K562 (cell line): ENCODE measurements around the gene MTERF4. TPM values are rescaled to one million over a fixed set of nuclear protein-coding genes. Genes with fewer than 3 reads are reported as not detected.

ENCODE experiments used
- ATAC-seq: fragments of 200-7000 bp; cut with Tn5 transposase; 3 replicates; pipeline ENCODE4 v1.9.1; 2020; ENCODE audit warnings: moderate library complexity
- BruUV-seq: library from RNA; stranded (reverse); fragments of 400-500 nt; replicated peaks from 2 replicates; lab custom pipeline; 2021; lab: Mats Ljungman, UMichigan
- CTCF ChIA-PET: fragments of 300-600 bp; formaldehyde crosslinking; extraction: SDS; loops from one replicate; lab custom pipeline; 2021; ENCODE audit warnings: low intra/inter-chr PET ratio; lab: Yijun Ruan, JAX
- POLR2A ChIA-PET: fragments of 300-600, 350-650 bp; sonication (Branson Sonifier 250); formaldehyde crosslinking; extraction: SDS; loops from one replicate; lab custom pipeline; 2021; ENCODE audit warnings: antibody characterized with exemption, inconsistent platforms; lab: Yijun Ruan, JAX
- DNase-seq, 4 experiments: peaks; one replicate each; pipeline versions ENCODE4 v3.0.0 to v3.0.0-alpha.2; 2011 to 2018; ENCODE audit warnings: low spot score in 3 of 4, mixed read lengths in 3 of 4; ENCODE audit errors: extremely low read depth in 1 of 4
- FAIRE-seq: peaks from 2 replicates; lab custom pipeline; 2011; peaks lifted over from hg19 to GRCh38; lab: Jason Lieb, UNC
- H2AFZ ChIP-seq: 2 replicates; pipeline ENCODE4 v1.6.0; 2011; ENCODE audit warnings: low read depth, low read length, control low read depth, inconsistent platforms
- H3K27ac ChIP-seq: fragments of 200-600 bp; 3 replicates; pipeline ENCODE4 v1.8.0; 2011; ENCODE audit warnings: low read depth, mild to moderate bottlenecking, control low read depth, inconsistent platforms, low read length, moderate library complexity, mixed read lengths; ENCODE audit errors: extremely low read depth
- H3K27me3 ChIP-seq, 2 experiments: fragments of 300-600 bp in 1 of 2; 2 replicates in 1 of 2; 3 replicates in 1 of 2; pipeline versions ENCODE4 v1.6.0 to v1.8.0; 2011; ENCODE audit warnings: inconsistent platforms in 2 of 2, low read length in 2 of 2, mild to moderate bottlenecking in 1 of 2, mixed read lengths in 1 of 2, moderate library complexity in 1 of 2; ENCODE audit not compliant: control insufficient read depth in 2 of 2, insufficient read depth in 2 of 2
- H3K36me3 ChIP-seq: fragments of 300-600 bp; 3 replicates; pipeline ENCODE4 v1.8.0; 2011; ENCODE audit warnings: mild to moderate bottlenecking, low read length, inconsistent platforms; ENCODE audit not compliant: control insufficient read depth, insufficient read depth
- H3K4me1 ChIP-seq, 2 experiments: fragments of 200-600 bp in 1 of 2; replicated peaks in 1 of 2; 2 replicates in 1 of 2; 3 replicates in 1 of 2; pipeline versions ENCODE4 v1.5.1 to v1.8.0; 2011; ENCODE audit warnings: inconsistent platforms in 2 of 2, low read length in 2 of 2, mild to moderate bottlenecking in 1 of 2, mixed read lengths in 1 of 2, moderate library complexity in 1 of 2; ENCODE audit not compliant: control insufficient read depth in 2 of 2, insufficient read depth in 2 of 2
- H3K4me2 ChIP-seq: 2 replicates; pipeline ENCODE4 v1.6.1; 2011; ENCODE audit warnings: low read length, control low read depth, inconsistent platforms, mixed read lengths; ENCODE audit not compliant: insufficient read depth
- H3K4me3 ChIP-seq: fragments of 200-600 bp; sonication (generic), shearing (Covaris generic); 2 replicates; pipeline ENCODE4 v1.5.1; 2016; ENCODE audit warnings: control low read depth, inconsistent platforms
- H3K79me2 ChIP-seq: fragments of 200-600 bp; 3 replicates; pipeline ENCODE4 v1.8.0; 2011; ENCODE audit warnings: low read length, inconsistent platforms; ENCODE audit not compliant: control insufficient read depth, insufficient read depth
- H3K9ac ChIP-seq, 2 experiments: 2 replicates each; pipeline versions ENCODE4 v1.6.0 to v1.6.1; 2011; ENCODE audit warnings: low read depth in 2 of 2, low read length in 2 of 2, control low read depth in 1 of 2, inconsistent platforms in 1 of 2, mild to moderate bottlenecking in 1 of 2, mixed read lengths in 1 of 2; ENCODE audit not compliant: insufficient read depth in 1 of 2
- H3K9me1 ChIP-seq: one replicate; pipeline ENCODE4 v1.6.0; 2011; ENCODE audit warnings: inconsistent platforms, mild to moderate bottlenecking, low read length, moderate library complexity; ENCODE audit not compliant: control insufficient read depth, insufficient read depth
- H3K9me3 ChIP-seq: replicated peaks from 2 replicates; pipeline ENCODE4 v1.5.1; 2011; ENCODE audit warnings: low read depth, low read length, inconsistent platforms; ENCODE audit not compliant: control insufficient read depth, insufficient read depth
- H4K20me1 ChIP-seq: replicated peaks from 2 replicates; pipeline ENCODE4 v1.6.1; 2011; ENCODE audit warnings: low read length, inconsistent platforms, mixed read lengths; ENCODE audit not compliant: control insufficient read depth, insufficient read depth
- ATF7 ChIP-seq: fragments of 450-650 bp; IDR thresholded peaks from 2 replicates; pipeline ENCODE4 v1.7.1; 2014; ENCODE audit warnings: mild to moderate bottlenecking, moderate library complexity
- CBX2 ChIP-seq: fragments of 200-600 bp; sonication (generic); IDR thresholded peaks from one replicate; pipeline ENCODE4 v1.6.1; 2012; ENCODE audit warnings: mild to moderate bottlenecking, low read length, inconsistent platforms; ENCODE audit not compliant: insufficient read depth, poor library complexity, severe bottlenecking
- CHD7 ChIP-seq: fragments of 200-600 bp; sonication (generic); IDR thresholded peaks from one replicate; pipeline ENCODE4 v1.6.1; 2012; ENCODE audit warnings: mild to moderate bottlenecking, low read depth, low read length, inconsistent platforms
- FOXJ2 ChIP-seq: fragments of 200-800 bp; sonication (Bioruptor generic); IDR thresholded peaks from 2 replicates; pipeline ENCODE4 v1.6.1; 2016; ENCODE audit warnings: missing genetic modification characterization, missing compliant biosample characterization
- HDAC8 ChIP-seq: fragments of 450-650 bp; IDR thresholded peaks from 2 replicates; pipeline ENCODE4 v1.6.1; 2016; ENCODE audit warnings: mild to moderate bottlenecking, missing genetic modification characterization, moderate library complexity, missing compliant biosample characterization
- MCM5 ChIP-seq: fragments of 450-650 bp; IDR thresholded peaks from 2 replicates; pipeline ENCODE4 v1.6.1; 2016; ENCODE audit warnings: low read depth
- SREBF2 ChIP-seq: sonication (generic); formaldehyde crosslinking; IDR thresholded peaks from 2 replicates; pipeline ENCODE4 v1.4.0; 2020; ENCODE audit warnings: mild to moderate bottlenecking, missing genetic modification reagents
- ZNF668 ChIP-seq: fragments of 250-450 bp; sonication (Bioruptor Pico); IDR thresholded peaks from 2 replicates; pipeline ENCODE4 v1.8.0; 2022; ENCODE audit warnings: mild to moderate bottlenecking, inconsistent platforms
- WGBS: fragments of 100-300 bp; shearing (Covaris generic); methylation state at CpG from one replicate; pipeline ENCODE4 v1.1.6; 2016; ENCODE audit warnings: low coverage, mixed read lengths; ENCODE audit not compliant: insufficient coverage; ENCODE audit errors: missing lambda C conversion rate; 5-methylcytosine and 5-hydroxymethylcytosine counted together
- in situ Hi-C: fragments of 300-500 bp; cut with MboI; formaldehyde crosslinking; loops from 4 replicates; pipeline ENCODE4 v1.15.0; 2018; ENCODE audit warnings: inconsistent platforms, mixed read lengths
- intact Hi-C: fragments of 100-400 bp; cut with micrococcal nuclease; formaldehyde crosslinking; loops from 2 replicates; pipeline ENCODE4 v1.14.2; 2022
- polyA plus RNA-seq, 8 experiments: library from polyadenylated mRNA; depleted of rRNA in 4 of 8; stranded (reverse) in 5 of 8; unstranded in 3 of 8; fragments of >200 nt; fragmentation: Nextera tagmentation in 2 of 8; fragmentation: Illumina TruSeq in 1 of 8; extraction: Ambion mirVana in 2 of 8; extraction: Trizol in 1 of 8; gene quantifications; 2 replicates each; pipeline versions ENCODE4 v1.2.1 to v1.2.3, GENCODE V29; 2011 to 2014; ENCODE audit warnings: inconsistent platforms in 1 of 8, missing spikeins in 1 of 8
- total RNA-seq, 7 experiments: library from RNA; depleted of rRNA in 6 of 7; stranded (reverse); fragments of >200 nt in 6 of 7; fragmentation: Illumina TruSeq in 2 of 7; extraction: Trizol in 2 of 7; gene quantifications; 2 replicates each; pipeline versions ENCODE4 v1.2.1 to v1.2.3, GENCODE V29; 2011 to 2021; ENCODE audit warnings: low replicate concordance in 1 of 7
- TF ChIP-seq, protein P1 (sequence below): fragments of 250-450 bp; sonication (Bioruptor Pico); IDR thresholded peaks from 2 replicates; pipeline ENCODE4 v1.8.0; 2022; ENCODE audit warnings: inconsistent platforms

Gene MTERF4
- total and polyA plus RNA-seq, 9 of the 15 experiments (the other 6 are each of a cell fraction or from before 2014, with no cell fraction given) = 15.3 to 29.6 (median 21.2) TPM

DNA sequence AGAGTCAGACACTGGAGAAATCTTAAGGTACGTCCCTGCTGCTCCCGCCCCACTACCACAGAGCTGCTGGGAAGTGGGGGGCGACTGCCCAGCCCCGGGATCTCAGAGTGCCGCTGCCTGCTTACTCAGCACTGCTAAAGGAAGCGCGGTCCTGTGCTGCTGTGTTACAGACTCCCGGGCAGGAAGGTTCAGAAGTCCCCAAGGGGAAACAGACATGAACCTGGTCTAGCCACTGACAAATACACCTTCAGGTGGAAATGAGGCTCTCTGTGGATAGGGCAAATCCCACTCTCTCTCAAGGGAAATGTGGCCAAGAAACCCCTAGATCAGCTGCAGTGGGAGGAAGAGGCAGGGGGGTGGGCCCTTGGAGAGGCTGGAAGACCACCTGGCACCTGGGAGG lies 13.7 kb downstream of the MTERF4 start:
- DNase-seq (no peak), FAIRE-seq (no peak), ATAC-seq (no peak)
- in situ Hi-C loops = no loop called here
- no peaks in the 10 kb centered on the region for H4K20me1 ChIP-seq
- H3K4me2 ChIP-seq = no peak overlapping the region
- no peak overlapping the region for H2AFZ ChIP-seq
- H3K4me3 ChIP-seq = no peak overlapping the region
- CTCF ChIA-PET = no interaction called here
- H3K79me2 ChIP-seq = no peaks in the 10 kb centered on the region
- no peaks in the 10 kb centered on the region for H3K27me3 ChIP-seq
- BruUV-seq = no TSS peak
- no peak overlapping the region; a peak in 1 of 4 replicates for H3K9ac ChIP-seq
- H3K4me1 ChIP-seq = no peaks in the 10 kb centered on the region
- 93% methylated on average over 3 of the region's 8 CpGs for WGBS
- POLR2A ChIA-PET = interaction anchor here (0.6 to 0.9 kb wide), 2 partner anchors 128 to 202 kb away, joined by 3 read pairs; no protein-coding TSS in a partner anchor
- H3K9me1 ChIP-seq = no peaks in the 10 kb centered on the region
- H3K9me3 ChIP-seq = no peaks in the 10 kb centered on the region
- intact Hi-C loops = no loop called here
- H3K36me3 ChIP-seq = peaks cover 42% of the 10 kb centered on the region; the same call in 2 of the 3 replicates
- H3K27ac ChIP-seq = no peak overlapping the region
- TF ChIP-seq ZNF668 (CRISPR knock-in tag) (no peak), CHD7 (no peak), SREBF2 (CRISPR knock-in tag) (no peak), MCM5 (no peak), CBX2 (no peak), ATF7 (no peak), FOXJ2 (tag) (no peak), HDAC8 (tag) (no peak)
- TF ChIP-seq, protein P1, sequence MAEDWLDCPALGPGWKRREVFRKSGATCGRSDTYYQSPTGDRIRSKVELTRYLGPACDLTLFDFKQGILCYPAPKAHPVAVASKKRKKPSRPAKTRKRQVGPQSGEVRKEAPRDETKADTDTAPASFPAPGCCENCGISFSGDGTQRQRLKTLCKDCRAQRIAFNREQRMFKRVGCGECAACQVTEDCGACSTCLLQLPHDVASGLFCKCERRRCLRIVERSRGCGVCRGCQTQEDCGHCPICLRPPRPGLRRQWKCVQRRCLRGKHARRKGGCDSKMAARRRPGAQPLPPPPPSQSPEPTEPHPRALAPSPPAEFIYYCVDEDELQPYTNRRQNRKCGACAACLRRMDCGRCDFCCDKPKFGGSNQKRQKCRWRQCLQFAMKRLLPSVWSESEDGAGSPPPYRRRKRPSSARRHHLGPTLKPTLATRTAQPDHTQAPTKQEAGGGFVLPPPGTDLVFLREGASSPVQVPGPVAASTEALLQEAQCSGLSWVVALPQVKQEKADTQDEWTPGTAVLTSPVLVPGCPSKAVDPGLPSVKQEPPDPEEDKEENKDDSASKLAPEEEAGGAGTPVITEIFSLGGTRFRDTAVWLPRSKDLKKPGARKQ (CRISPR knock-in tag) = no peak
